ENCODE data around the gene PEAR1.

Gene PEAR1

DNA sequence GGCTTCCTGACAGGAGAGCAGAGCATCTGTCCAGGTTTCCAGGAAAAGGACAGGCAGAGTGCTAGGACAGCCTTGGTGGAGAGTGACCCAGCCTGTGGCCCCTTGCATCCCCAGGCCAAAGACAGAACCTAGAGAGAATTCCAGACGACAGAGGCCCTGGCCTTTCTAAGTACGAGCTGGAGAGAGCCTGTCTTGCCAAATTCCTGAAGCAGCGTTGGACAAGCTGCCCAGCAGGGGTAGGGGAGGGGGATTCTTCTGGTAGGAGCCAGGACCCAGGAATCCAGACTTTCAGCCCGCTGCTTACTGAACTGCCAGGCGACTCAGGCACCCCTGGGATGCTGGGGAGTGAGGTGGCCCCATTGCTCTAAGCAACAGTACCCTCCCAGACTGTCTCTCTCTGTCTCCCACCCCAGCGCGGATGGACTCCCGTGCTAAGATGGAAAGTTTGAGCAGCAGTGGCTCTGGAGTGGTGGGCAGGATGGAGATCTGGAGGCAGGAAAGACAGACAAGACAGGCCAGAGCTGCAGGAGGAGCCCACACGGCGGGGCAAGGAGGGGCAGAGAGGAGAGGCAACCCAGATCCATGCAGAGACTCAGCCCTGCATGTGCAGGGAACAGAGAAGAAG is 8.8 kb upstream of the PEAR1 start:
- no peaks in the 10 kb centered on the region for H3K36me3 Mint-ChIP-seq
- H3K27ac Mint-ChIP-seq: no peak overlapping the region
- no peaks in the 10 kb centered on the region for H3K4me1 Mint-ChIP-seq
- no peak overlapping the region for H3K4me3 Mint-ChIP-seq
- H3K27me3 Mint-ChIP-seq: peaks cover 95% of the 10 kb centered on the region
- no peak for ATAC-seq
- no peaks in the 10 kb centered on the region for H3K9me3 Mint-ChIP-seq

DNA sequence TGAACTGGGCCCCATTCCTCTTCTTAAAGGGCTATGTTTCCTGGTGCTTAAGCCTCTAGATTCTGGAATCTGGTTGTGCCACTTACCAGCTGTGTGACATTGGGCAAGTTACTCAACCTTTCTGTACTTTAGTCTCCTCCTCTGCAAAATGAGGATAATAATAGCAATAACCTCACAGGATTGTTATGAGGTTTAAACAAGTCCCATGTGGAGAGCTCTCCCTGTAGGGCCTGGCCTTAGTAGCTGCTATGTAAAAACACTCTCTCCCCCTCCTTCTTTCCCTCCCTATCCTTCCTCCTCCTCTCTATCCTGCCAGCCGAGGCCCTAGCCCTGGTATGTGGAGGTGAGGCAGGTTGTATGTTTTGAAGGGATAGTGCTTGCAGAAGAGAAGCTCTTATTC is 8.2 kb upstream of the PEAR1 start:
- H3K36me3 Mint-ChIP-seq: no peaks in the 10 kb centered on the region
- peaks cover 95% of the 10 kb centered on the region for H3K27me3 Mint-ChIP-seq
- H3K4me1 Mint-ChIP-seq: peaks cover 4% of the 10 kb centered on the region
- no peak for ATAC-seq
- H3K9me3 Mint-ChIP-seq: no peaks in the 10 kb centered on the region
- H3K27ac Mint-ChIP-seq: no peak overlapping the region
- no peak overlapping the region for H3K4me3 Mint-ChIP-seq

GRCh38 chr1:156885880-156886355 is 7.6 kb upstream of the PEAR1 start:
- Mint-ChIP-seq H3K36me3 (no peaks in the 10 kb centered on the region), H3K4me1 (peaks cover 6% of the 10 kb centered on the region), H3K4me3 (no peak overlapping the region), H3K27me3 (peaks cover 95% of the 10 kb centered on the region), H3K9me3 (no peaks in the 10 kb centered on the region), H3K27ac (no peak overlapping the region)
- ATAC-seq: no peak

- H3K27ac Mint-ChIP-seq: no peak overlapping the region
- peaks cover 6% of the 10 kb centered on the region for H3K4me1 Mint-ChIP-seq
- no peak overlapping the region for H3K4me3 Mint-ChIP-seq
- peak; percentile 13 for ATAC-seq
- H3K27me3 Mint-ChIP-seq: peaks cover 95% of the 10 kb centered on the region
- H3K36me3 Mint-ChIP-seq: no peaks in the 10 kb centered on the region
- no peaks in the 10 kb centered on the region for H3K9me3 Mint-ChIP-seq
Observed at GRCh38 chr1:156886583-156887281, 6.8 kb upstream of the PEAR1 start.

- ATAC-seq: no peak
- no peaks in the 10 kb centered on the region for H3K36me3 Mint-ChIP-seq
- H3K4me1 Mint-ChIP-seq: peaks cover 6% of the 10 kb centered on the region
- H3K4me3 Mint-ChIP-seq: no peak overlapping the region
- peaks cover 95% of the 10 kb centered on the region for H3K27me3 Mint-ChIP-seq
- no peak overlapping the region for H3K27ac Mint-ChIP-seq
- no peaks in the 10 kb centered on the region for H3K9me3 Mint-ChIP-seq
Observed at GRCh38 chr1:156887317-156887716, 6.2 kb upstream of the PEAR1 start.

DNA sequence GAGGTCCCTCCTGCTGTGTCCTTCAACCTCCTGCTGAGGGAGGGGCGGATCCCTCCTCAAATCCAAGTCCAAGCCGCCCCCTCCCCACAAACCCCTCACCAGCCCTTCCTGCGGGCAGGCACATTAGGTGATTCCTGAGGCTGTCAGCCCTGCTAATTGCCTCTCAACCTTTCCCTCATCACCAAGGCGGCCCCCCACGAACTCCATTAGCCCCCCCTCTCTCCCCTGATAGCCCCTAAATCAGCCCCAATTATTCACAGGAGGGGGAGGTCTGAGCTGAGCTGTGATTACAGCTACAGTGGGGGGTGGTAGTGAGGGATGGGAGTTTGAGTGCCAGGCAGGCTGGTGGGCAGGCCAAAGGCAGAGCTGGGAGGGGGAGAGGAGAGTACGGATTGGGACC is 5.8 kb upstream of the PEAR1 start:
- Mint-ChIP-seq H3K27me3 (peaks cover 95% of the 10 kb centered on the region), H3K4me1 (peaks cover 6% of the 10 kb centered on the region)
- no peak for ATAC-seq

DNA sequence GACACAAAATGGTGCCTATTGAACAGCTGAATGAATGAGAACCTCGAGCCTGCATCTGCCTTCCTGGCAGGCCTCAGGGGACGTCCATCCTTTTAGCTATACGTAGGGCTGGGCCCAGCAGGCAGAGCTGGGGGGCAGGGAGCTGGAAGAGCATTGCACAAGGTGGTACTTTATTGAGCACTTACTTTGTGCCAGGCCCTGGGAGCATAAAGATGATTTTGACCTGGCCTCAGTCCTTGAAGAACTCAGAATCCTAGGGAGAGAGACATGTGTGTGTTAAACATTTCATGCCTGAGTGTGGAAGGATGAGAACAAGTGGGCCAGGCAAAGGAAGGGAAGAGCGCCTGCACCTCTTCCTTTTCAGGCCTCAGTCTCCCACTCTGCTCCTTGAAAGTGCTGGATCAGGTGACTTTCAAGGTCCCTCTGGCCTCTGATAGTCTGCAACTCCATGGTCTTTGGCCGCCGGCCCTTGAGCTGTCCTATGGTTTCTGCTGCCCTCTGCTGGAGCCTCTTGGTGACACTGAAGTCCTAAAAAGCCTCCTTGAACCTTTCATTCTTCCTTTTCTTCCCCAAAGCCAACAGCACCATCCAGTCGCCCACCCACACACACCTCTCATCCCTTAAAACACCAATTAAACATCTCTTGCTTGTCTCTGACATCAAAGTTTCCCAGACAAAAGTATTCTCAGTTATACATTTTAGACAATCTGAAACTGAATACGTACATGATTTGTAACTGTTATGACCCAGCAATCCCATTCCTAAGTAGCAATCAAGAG is 3.5 kb upstream of the PEAR1 start:
- H3K4me1 Mint-ChIP-seq: peaks cover 6% of the 10 kb centered on the region
- H3K27ac Mint-ChIP-seq: no peak overlapping the region
- H3K27me3 Mint-ChIP-seq: peaks cover 95% of the 10 kb centered on the region
- ATAC-seq: no peak
- H3K4me3 Mint-ChIP-seq: no peak overlapping the region
- H3K9me3 Mint-ChIP-seq: no peaks in the 10 kb centered on the region
- no peaks in the 10 kb centered on the region for H3K36me3 Mint-ChIP-seq

More for the DNA sequence above, 5.8 kb upstream of the PEAR1 start:
- H3K36me3 Mint-ChIP-seq: no peaks in the 10 kb centered on the region
- no peak overlapping the region for H3K4me3 Mint-ChIP-seq
- no peaks in the 10 kb centered on the region for H3K9me3 Mint-ChIP-seq
- H3K27ac Mint-ChIP-seq: no peak overlapping the region

GRCh38 chr1:156892190-156893047 is 1.1 kb upstream of the PEAR1 start:
- Mint-ChIP-seq H3K4me1 (peaks cover 6% of the 10 kb centered on the region), H3K27ac (no peak overlapping the region), H3K9me3 (no peaks in the 10 kb centered on the region), H3K4me3 (peak overlapping the region; percentile 15), H3K27me3 (peaks cover 99% of the 10 kb centered on the region), H3K36me3 (no peaks in the 10 kb centered on the region)
- ATAC-seq: peak; percentile 67

GRCh38 chr1:156894001-156894400 is 483 bp downstream of the PEAR1 start:
- Mint-ChIP-seq H3K9me3 (no peaks in the 10 kb centered on the region), H3K4me3 (no peak overlapping the region), H3K4me1 (peaks cover 10% of the 10 kb centered on the region), H3K27me3 (peaks cover 99% of the 10 kb centered on the region), H3K36me3 (no peaks in the 10 kb centered on the region), H3K27ac (no peak overlapping the region)
- ATAC-seq: no peak

- peaks cover 10% of the 10 kb centered on the region for H3K4me1 Mint-ChIP-seq
- H3K27ac Mint-ChIP-seq: no peak overlapping the region
Observed at GRCh38 chr1:156894711-156895454, 1.4 kb downstream of the PEAR1 start.

GRCh38 chr1:156895455-156895812 is 1.9 kb downstream of the PEAR1 start:
- Mint-ChIP-seq H3K27me3 (peaks cover 90% of the 10 kb centered on the region), H3K36me3 (no peaks in the 10 kb centered on the region), H3K4me1 (peaks cover 5% of the 10 kb centered on the region), H3K27ac (no peak overlapping the region), H3K4me3 (no peak overlapping the region), H3K9me3 (no peaks in the 10 kb centered on the region)
- no peak for ATAC-seq

More at GRCh38 chr1:156894711-156895454, 1.4 kb downstream of the PEAR1 start:
- H3K27me3 Mint-ChIP-seq: peaks cover 96% of the 10 kb centered on the region
- peak; percentile 13 for ATAC-seq
- no peaks in the 10 kb centered on the region for H3K36me3 Mint-ChIP-seq
- H3K9me3 Mint-ChIP-seq: no peaks in the 10 kb centered on the region
- H3K4me3 Mint-ChIP-seq: no peak overlapping the region

GRCh38 chr1:156895927-156896326 is 2.4 kb downstream of the PEAR1 start:
- Mint-ChIP-seq H3K27ac (no peak overlapping the region), H3K9me3 (no peaks in the 10 kb centered on the region), H3K27me3 (peaks cover 88% of the 10 kb centered on the region), H3K4me3 (no peak overlapping the region), H3K4me1 (peaks cover 4% of the 10 kb centered on the region), H3K36me3 (no peaks in the 10 kb centered on the region)
- no peak for ATAC-seq

DNA sequence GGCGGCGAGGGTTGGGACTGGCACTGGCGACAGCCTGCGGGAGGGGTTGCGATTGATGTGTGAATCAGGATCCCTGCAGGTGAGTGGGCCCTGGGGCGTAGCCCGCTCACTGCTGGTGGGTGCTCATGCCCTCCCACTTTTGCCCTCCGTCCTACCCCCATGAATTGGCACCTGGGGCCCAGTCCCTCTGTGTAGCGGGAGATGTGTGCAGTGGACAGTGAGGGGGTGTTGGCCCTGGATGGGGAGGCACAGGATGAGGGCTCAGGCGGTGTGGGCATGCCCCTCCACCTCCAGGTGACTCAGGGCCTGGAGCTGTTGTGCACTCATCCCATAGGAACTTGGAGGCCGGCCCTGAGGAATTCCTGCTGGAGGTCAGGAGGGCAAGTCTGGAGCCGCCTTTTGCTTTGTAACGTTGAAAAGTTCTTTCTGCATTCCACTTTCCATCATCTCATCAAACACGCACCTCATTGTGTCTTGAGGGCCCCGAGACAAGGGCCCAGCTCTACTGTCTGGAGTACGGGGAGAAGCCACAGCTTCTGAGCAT is 3.0 kb downstream of the PEAR1 start:
- ATAC-seq: no peak
- Mint-ChIP-seq H3K36me3 (no peaks in the 10 kb centered on the region), H3K9me3 (no peaks in the 10 kb centered on the region), H3K27ac (no peak overlapping the region), H3K27me3 (peaks cover 88% of the 10 kb centered on the region), H3K4me3 (no peak overlapping the region), H3K4me1 (peaks cover 4% of the 10 kb centered on the region)

All from stimulated activated memory B cell treated with anti-CD40 and anti-IgM and Interleukin-4, amounts not matched to agents 10 μg/mL and 1 μg/mL and 100 μg/mL, for 72 hours (primary cell).